Heart left ventricle (tissue), 16 donors: ENCODE data around the gene GNA15. TPM values are rescaled to one million over a fixed set of nuclear protein-coding genes. Genes with fewer than 3 reads are reported as not detected.
A peak's percentile ranks its signal among the peaks of the same experiment; 100 is the strongest.

Source experiments
- ATAC-seq, 4 donors: fragments of 200-7000 bp; cut with Tn5 transposase; one replicate each; pipeline ENCODE4 v1.9.1; 2020 to 2022; ENCODE audit warnings: moderate library complexity in 4 of 4, mild to moderate bottlenecking in 3 of 4, moderate number of reproducible peaks in 1 of 4
- DNase-seq, 5 donors: peaks; one replicate each; pipeline ENCODE4 v3.0.0-alpha.2; 2020
- H3K27ac ChIP-seq, 12 donors: fragments of 200-600 bp; sonication (generic) in 4 of 12; one replicate each; pipeline versions ENCODE4 v1.5.0 to v1.8.0; 2016 to 2022; ENCODE audit warnings: mild to moderate bottlenecking in 2 of 12
- H3K27me3 ChIP-seq, 9 donors: fragments of 200-600 bp; sonication (generic) in 2 of 9; one replicate each; pipeline versions ENCODE4 v1.5.1 to v1.8.0; 2016 to 2022; ENCODE audit warnings: mild to moderate bottlenecking in 3 of 9
- H3K36me3 ChIP-seq, 9 donors: fragments of 200-600 bp; sonication (generic) in 2 of 9; one replicate each; pipeline versions ENCODE4 v1.5.0 to v1.8.0; 2018 to 2022; ENCODE audit warnings: mild to moderate bottlenecking in 2 of 9
- H3K4me1 ChIP-seq, 12 donors: fragments of 200-600 bp; sonication (generic) in 4 of 12; one replicate each; pipeline versions ENCODE4 v1.5.0 to v1.8.0; 2016 to 2022; ENCODE audit warnings: mild to moderate bottlenecking in 3 of 12
- H3K4me3 ChIP-seq, 12 donors: fragments of 200-600 bp; sonication (generic) in 4 of 12; one replicate each; pipeline versions ENCODE4 v1.5.0 to v1.8.0; 2017 to 2022; ENCODE audit warnings: mild to moderate bottlenecking in 9 of 12, moderate library complexity in 4 of 12
- H3K9me3 ChIP-seq, 12 donors: fragments of 200-600 bp; sonication (generic) in 4 of 12; one replicate each; pipeline versions ENCODE4 v1.5.0 to v1.8.0; 2016 to 2022; ENCODE audit warnings: mild to moderate bottlenecking in 1 of 12
- CTCF ChIP-seq, 12 donors: fragments of 200-600 bp; sonication (generic) in 4 of 12; IDR thresholded peaks; one replicate each; pipeline versions ENCODE4 v1.5.0 to v1.8.0; 2018 to 2022; ENCODE audit warnings: antibody characterized with exemption in 12 of 12, mild to moderate bottlenecking in 5 of 12
- POLR2A ChIP-seq, 2 donors: fragments of 450-650 bp; IDR thresholded peaks; one replicate each; pipeline ENCODE4 v1.6.1; 2017; ENCODE audit warnings: antibody characterized with exemption in 2 of 2, mild to moderate bottlenecking in 2 of 2, moderate library complexity in 2 of 2
- WGBS, 4 donors: extraction: QIAGEN DNeasy Blood & Tissue Kit in 2 of 4; methylation state at CpG; one replicate each; pipeline versions ENCODE4 v1.1.5 to v1.1.7; 2013 to 2018; 5-methylcytosine and 5-hydroxymethylcytosine counted together
- intact Hi-C, 10 donors: fragments of 100-400 bp; cut with DNase I; formaldehyde crosslinking; loops; one replicate each; pipeline versions ENCODE4 v1.11.1 to v1.14.2; 2022
- polyA plus RNA-seq, 2 donors: library from polyadenylated mRNA; stranded (reverse); fragments of 200-250 nt; gene quantifications; one replicate each; pipeline ENCODE4 v1.2.3, GENCODE V29; 2013
- total RNA-seq, 9 donors: library from RNA; depleted of rRNA in 2 of 9; stranded (reverse); fragments of >200 nt in 2 of 9; fragmentation: NEBNext Ultra II Directional in 3 of 9; extraction: Animal tissue kit (Norgen Biotek cat#: 25700) in 3 of 9; gene quantifications; one replicate each; pipeline versions ENCODE4 v1.1.0 to v1.2.4, GENCODE V29; 2016 to 2023
- donor health status: ischemic (EF 13 %, LVEDD 7.1; RV severe dilation, severe dysfunction).
- donor health status: healthy with polysubstance abuse.
- donor health status: DM: no; HTN: yes; CAD: no.
- donor health status: DM: no; HTN: no; CAD: no.
- donor health status: ischemic (EF 25% LVEDD 6.9; RV normal size, moderate dysfunction).
- donor health status: ischemic (EF 25% LVEDD 5.7; RV mildly dilated, moderate dysfunction).
- donor health status: healthy.
- donor health status: DM: yes; HTN: yes; CAD: no.
- donor health status: ischemic (EF 35%, LVEDD 5.7; RV mildly dilated, moderate dysfunction).
- donor health status: nonischemic (EF 11% LVEDD 7.7; RV severe dilation, severe dysfunction).
- donor health status: DM: yes; HTN: yes; CAD: no.
- donor health status: PGD.
- donor health status: ischemic (EF 29% LVEDD 5.4; RV normal size, mild dysfunction).
- donor health status: nonischemic (EF 23%, LVEDD 6.1; RV moderate dilation, normal function).

Gene GNA15
- total and polyA plus RNA-seq, 11 donors, result 0.69 to 15.2 (median 1.7) TPM

GRCh38 chr19:3120611-3121276 lies 15.1 kb upstream of the GNA15 start:
- Histone ChIP-seq H3K27me3 (no peaks in the 10 kb centered on the region), H3K4me1 (peaks cover 0 to 8% (median 0%) of the 10 kb centered on the region in 12 donors), H3K36me3 (peaks cover 0 to 73% (median 45%) of the 10 kb centered on the region in 9 donors), H3K9me3 (no peaks in the 10 kb centered on the region), H3K27ac (no peak overlapping the region), H3K4me3 (no peak overlapping the region)
- 91 to 94% (median 92%) methylated on average over 28 to 38 of the region's 38 CpGs for WGBS, 4 donors
- no peak for ATAC-seq
- intact Hi-C loops, result loop anchor here in 1 of 10 donors (10.0 kb wide), 1 partner anchor 46 kb away; no protein-coding TSS in a partner anchor
- DNase-seq, result peak in 3 of 5 donors; percentile 15 to 58 (median 25)
- TF ChIP-seq POLR2A (IDR thresholded peaks at IDR 0.05) (no peak), CTCF (IDR thresholded peaks at IDR 0.05) (no peak)

- Histone ChIP-seq H3K36me3 (peaks cover 0 to 67% (median 45%) of the 10 kb centered on the region in 9 donors), H3K4me3 (no peak overlapping the region), H3K9me3 (no peaks in the 10 kb centered on the region), H3K4me1 (peaks cover 0 to 8% (median 0%) of the 10 kb centered on the region in 12 donors), H3K27ac (no peak overlapping the region), H3K27me3 (no peaks in the 10 kb centered on the region)
- ATAC-seq (no peak), DNase-seq (peak in 2 of 5 donors; percentile 17)
- intact Hi-C loops, result loop anchor here in 1 of 10 donors (10.0 kb wide), 1 partner anchor 47 kb away; no protein-coding TSS in a partner anchor
- WGBS, 4 donors, result 91 to 94% (median 93%) methylated on average over 22 of the region's 22 CpGs
- TF ChIP-seq POLR2A (IDR thresholded peaks at IDR 0.05), result no peak
Measured at GRCh38 chr19:3121396-3121795, 14.4 kb upstream of the GNA15 start.

- intact Hi-C loops, result loop anchor here in 1 of 10 donors (10.0 kb wide), 1 partner anchor 47 kb away; no protein-coding TSS in a partner anchor
- Histone ChIP-seq H3K4me1 (peaks cover 0 to 8% (median 0%) of the 10 kb centered on the region in 12 donors), H3K4me3 (no peak overlapping the region), H3K9me3 (no peaks in the 10 kb centered on the region), H3K27ac (no peak overlapping the region), H3K27me3 (no peaks in the 10 kb centered on the region), H3K36me3 (peaks cover 0 to 62% (median 41%) of the 10 kb centered on the region in 9 donors)
- WGBS, 4 donors, result 91 to 93% (median 93%) methylated on average over 24 to 40 of the region's 40 CpGs
- TF ChIP-seq POLR2A (IDR thresholded peaks at IDR 0.05), result no peak
- no peak for ATAC-seq
- DNase-seq, result peak in 3 of 5 donors; percentile 12 to 43 (median 19)
Measured at GRCh38 chr19:3121821-3122511, 13.9 kb upstream of the GNA15 start.

- DNase-seq (peak in 3 of 5 donors; percentile 16 to 47 (median 17)), ATAC-seq (no peak)
- intact Hi-C loops, result loop anchor here in 1 of 10 donors (10.0 kb wide), 1 partner anchor 48 kb away; no protein-coding TSS in a partner anchor
Measured at GRCh38 chr19:3122512-3122870, 13.3 kb upstream of the GNA15 start.

More at GRCh38 chr19:3122512-3122870, 13.3 kb upstream of the GNA15 start:
- Histone ChIP-seq H3K9me3 (no peaks in the 10 kb centered on the region), H3K27me3 (no peaks in the 10 kb centered on the region), H3K36me3 (peaks cover 0 to 58% (median 37%) of the 10 kb centered on the region in 9 donors), H3K27ac (no peak overlapping the region), H3K4me1 (peaks cover 0 to 8% (median 0%) of the 10 kb centered on the region in 12 donors), H3K4me3 (no peak overlapping the region)
- no peak for TF ChIP-seq POLR2A (IDR thresholded peaks at IDR 0.05)
- TF ChIP-seq CTCF (IDR thresholded peaks at IDR 0.05), result no peak
- 90 to 92% (median 91%) methylated on average over 18 to 22 of the region's 22 CpGs for WGBS, 4 donors
